ENCODE measurements around the gene CDC25C.
A peak's percentile ranks its signal among the peaks of the same experiment; 100 is the strongest.

CDC25C gene

DNA sequence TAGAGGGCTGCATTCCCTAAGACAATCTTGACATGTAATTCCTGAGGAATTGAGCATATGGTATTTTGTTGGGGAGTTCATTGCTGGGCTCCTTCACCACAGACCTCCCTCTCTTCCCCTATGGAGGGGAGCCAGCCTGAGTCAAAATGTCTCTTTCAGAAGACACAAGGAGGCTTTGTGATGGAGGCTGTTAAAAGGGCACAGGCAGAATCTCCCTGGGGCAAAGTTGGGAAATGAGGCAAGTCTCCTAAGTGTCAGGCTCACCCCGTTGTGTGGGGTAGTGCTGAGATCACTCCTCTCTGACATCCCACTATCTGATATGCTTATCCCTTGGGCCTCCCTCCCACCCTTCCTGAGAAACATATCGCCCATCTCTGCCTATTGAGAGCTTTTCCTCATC lies 87.8 kb downstream of the CDC25C start:
- no peaks in the 10 kb centered on the region for H3K9me3 ChIP-seq (ENCODE audit: control insufficient read depth, low read length)
- no peak overlapping the region for H2BK15ac ChIP-seq (ENCODE audit: low read depth, poor library complexity, severe bottlenecking)
- H3K14ac ChIP-seq (ENCODE audit: low read length in 2 of 2) = no peak overlapping the region
- H3K9ac ChIP-seq (ENCODE audit: low read length) = no peak overlapping the region
- H3K23ac ChIP-seq (ENCODE audit: low read length in 2 of 2) = no peak overlapping the region
- no peak overlapping the region for H2AK5ac ChIP-seq (ENCODE audit: low read length, severe bottlenecking)
- no peak overlapping the region for H3K4me3 ChIP-seq (ENCODE audit: insufficient read depth in 1 of 2, low read depth in 1 of 2, low read length in 2 of 2)
- no peak overlapping the region for H3K4me2 ChIP-seq (ENCODE audit: low read length, poor library complexity, severe bottlenecking)
- 74% methylated on average over 2 of the region's 2 CpGs for WGBS
- H2AFZ ChIP-seq (ENCODE audit: low read depth, low read length) = no peak overlapping the region
- no peak overlapping the region for H2BK12ac ChIP-seq (ENCODE audit: low read length in 2 of 2)
- H3K4me1 ChIP-seq (ENCODE audit: control insufficient read depth, insufficient read depth, low read depth, low read length) = peaks cover 9% of the 10 kb centered on the region
- no peak overlapping the region for H2BK120ac ChIP-seq (ENCODE audit: low read depth, low read length)
- no peaks in the 10 kb centered on the region for H3K79me1 ChIP-seq (replicated peaks; ENCODE audit: low read length, poor library complexity, severe bottlenecking)
- H2BK5ac ChIP-seq (ENCODE audit: low read depth, low read length, poor library complexity, severe bottlenecking) = no peak overlapping the region
- H3K27ac ChIP-seq (ENCODE audit: low read length, poor library complexity, severe bottlenecking) = no peak overlapping the region
- H3K4ac ChIP-seq (ENCODE audit: low read depth in 1 of 2, low read length in 2 of 2) = no peak overlapping the region
- peaks cover 52 to 71% of the 10 kb centered on the region in 2 experiments for H3K27me3 ChIP-seq (ENCODE audit: control insufficient read depth in 1 of 2, insufficient read depth in 1 of 2, low read length in 2 of 2)
- H3K18ac ChIP-seq (ENCODE audit: low read depth in 1 of 2, low read length in 2 of 2) = no peak overlapping the region
- no peak overlapping the region for H4K91ac ChIP-seq (ENCODE audit: low read length)
- no peaks in the 10 kb centered on the region for H3K36me3 ChIP-seq (ENCODE audit: control insufficient read depth in 1 of 2, insufficient read depth in 2 of 2, low read depth in 1 of 2, low read length in 2 of 2)
- H4K8ac ChIP-seq (ENCODE audit: low read length) = no peak overlapping the region
- DNase-seq = no peak

DNA sequence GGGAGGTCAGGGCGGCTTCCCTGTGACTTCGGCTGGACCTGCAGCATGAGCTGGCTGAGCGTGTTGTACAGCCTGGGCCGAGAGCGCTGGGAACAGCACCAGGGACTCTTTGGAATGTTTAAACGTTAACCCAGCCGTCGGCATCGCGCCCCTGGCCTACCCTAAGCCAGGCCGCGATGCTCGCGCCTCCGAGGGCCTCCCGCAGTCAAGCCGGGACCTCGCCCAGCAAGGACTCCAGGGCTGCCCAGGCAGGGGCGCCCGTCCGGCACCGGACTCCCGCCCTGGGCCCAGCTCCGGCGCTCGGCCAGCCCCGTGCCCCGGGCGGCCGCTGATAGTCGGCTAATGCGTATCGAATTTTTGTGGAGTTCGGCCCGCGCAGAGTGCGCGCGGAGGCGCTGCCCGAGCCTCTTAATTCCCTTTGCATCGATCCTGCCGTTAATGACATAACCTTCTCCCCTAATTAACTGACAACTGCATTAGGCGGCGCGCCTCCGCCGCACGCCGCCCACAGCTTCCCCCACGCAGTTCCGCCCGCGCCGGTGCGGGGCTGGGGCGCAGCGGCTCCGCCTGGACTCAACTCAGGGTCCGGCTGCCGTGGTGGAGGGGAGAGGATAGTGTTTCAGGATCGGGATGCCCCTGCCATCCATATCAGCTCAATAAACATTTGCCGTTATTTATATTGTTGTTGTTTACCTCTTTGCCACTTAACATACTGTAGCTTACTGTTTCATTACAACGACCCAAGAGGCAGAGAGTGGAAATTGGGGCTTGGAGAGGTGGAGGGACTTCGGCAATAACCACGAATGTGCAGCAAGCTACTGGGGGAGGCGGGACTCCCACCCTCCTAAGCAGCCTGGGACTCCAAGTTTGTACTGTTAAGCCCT lies 89.7 kb downstream of the CDC25C start:
- H3K79me1 ChIP-seq (replicated peaks; ENCODE audit: low read length, poor library complexity, severe bottlenecking) = no peaks in the 10 kb centered on the region
- H3K36me3 ChIP-seq (ENCODE audit: control insufficient read depth in 1 of 2, insufficient read depth in 2 of 2, low read depth in 1 of 2, low read length in 2 of 2) = no peaks in the 10 kb centered on the region
- H3K23ac ChIP-seq (ENCODE audit: low read length in 2 of 2) = peak overlapping the region in 1 of 2 experiments; percentile 91
- peak overlapping the region in 1 of 2 experiments; percentile 68 for H3K18ac ChIP-seq (ENCODE audit: low read depth in 1 of 2, low read length in 2 of 2)
- peaks cover 9% of the 10 kb centered on the region for H3K4me1 ChIP-seq (ENCODE audit: control insufficient read depth, insufficient read depth, low read depth, low read length)
- H2BK120ac ChIP-seq (ENCODE audit: low read depth, low read length) = no peak overlapping the region
- peak overlapping the region; percentile 49 to 70 for H3K4me3 ChIP-seq (ENCODE audit: insufficient read depth in 1 of 2, low read depth in 1 of 2, low read length in 2 of 2)
- H3K9ac ChIP-seq (ENCODE audit: low read length) = peak overlapping the region; percentile 58
- no peak overlapping the region for H2BK15ac ChIP-seq (ENCODE audit: low read depth, poor library complexity, severe bottlenecking)
- peak overlapping the region in 1 of 2 experiments; percentile 39 for H3K14ac ChIP-seq (ENCODE audit: low read length in 2 of 2)
- H3K9me3 ChIP-seq (ENCODE audit: control insufficient read depth, low read length) = no peaks in the 10 kb centered on the region
- H3K4me2 ChIP-seq (ENCODE audit: low read length, poor library complexity, severe bottlenecking) = peak overlapping the region; percentile 99
- no peak overlapping the region for H4K8ac ChIP-seq (ENCODE audit: low read length)
- no peak overlapping the region for H2AK5ac ChIP-seq (ENCODE audit: low read length, severe bottlenecking)
- no peak overlapping the region for H2BK5ac ChIP-seq (ENCODE audit: low read depth, low read length, poor library complexity, severe bottlenecking)
- H4K91ac ChIP-seq (ENCODE audit: low read length) = peak overlapping the region; percentile 41
- H3K27ac ChIP-seq (ENCODE audit: low read length, poor library complexity, severe bottlenecking) = no peak overlapping the region
- H3K4ac ChIP-seq (ENCODE audit: low read depth in 1 of 2, low read length in 2 of 2) = peak overlapping the region in 1 of 2 experiments; percentile 13
- WGBS = 6% methylated on average over 60 of the region's 67 CpGs
- H3K27me3 ChIP-seq (ENCODE audit: control insufficient read depth in 1 of 2, insufficient read depth in 1 of 2, low read length in 2 of 2) = peaks cover 52 to 80% of the 10 kb centered on the region in 2 experiments
- no peak overlapping the region for H2BK12ac ChIP-seq (ENCODE audit: low read length in 2 of 2)
- peak overlapping the region; percentile 65 for H2AFZ ChIP-seq (ENCODE audit: low read depth, low read length)
- DNase-seq = peak; percentile 12

DNA sequence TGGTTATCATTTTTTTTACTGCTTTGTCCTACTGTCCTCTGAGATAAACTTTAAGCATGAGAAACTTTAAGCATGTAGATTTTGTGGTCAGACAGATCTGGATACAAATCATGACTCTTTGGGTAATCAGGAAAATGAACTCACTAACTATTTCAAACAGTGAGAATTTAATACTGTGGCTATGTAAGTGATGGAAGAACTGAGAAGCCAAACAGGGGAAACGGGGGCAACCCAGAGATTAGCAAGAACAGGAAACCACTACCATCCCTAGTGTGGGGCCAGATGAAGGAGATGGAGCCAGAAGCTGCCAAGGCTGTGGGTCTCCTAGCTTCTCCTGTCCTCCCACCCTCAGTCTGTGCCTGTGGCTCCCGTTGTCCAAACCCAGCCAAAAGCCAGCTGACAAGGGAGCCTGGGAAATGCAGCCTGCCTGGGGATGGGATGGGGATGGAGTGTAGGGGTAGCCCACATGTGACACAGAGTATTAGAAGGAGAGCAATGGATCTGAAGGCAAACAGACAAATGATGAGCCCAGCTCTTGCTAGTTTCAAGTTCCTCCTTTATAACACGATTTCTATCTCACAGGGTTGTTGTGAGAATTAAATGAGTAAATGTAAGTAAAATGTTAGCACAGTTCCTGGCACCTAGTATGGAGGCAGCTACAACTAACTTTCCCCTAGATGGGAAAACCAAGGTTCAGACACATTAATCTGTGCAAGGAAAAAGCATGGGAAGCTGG lies 90.8 kb downstream of the CDC25C start:
- no peaks in the 10 kb centered on the region for H3K79me1 ChIP-seq (replicated peaks; ENCODE audit: low read length, poor library complexity, severe bottlenecking)
- H2BK120ac ChIP-seq (ENCODE audit: low read depth, low read length) = no peak overlapping the region
- no peak overlapping the region for H2BK5ac ChIP-seq (ENCODE audit: low read depth, low read length, poor library complexity, severe bottlenecking)
- no peak overlapping the region for H2BK12ac ChIP-seq (ENCODE audit: low read length in 2 of 2)
- H3K4ac ChIP-seq (ENCODE audit: low read depth in 1 of 2, low read length in 2 of 2) = no peak overlapping the region
- no peak overlapping the region for H3K27ac ChIP-seq (ENCODE audit: low read length, poor library complexity, severe bottlenecking)
- no peak overlapping the region for H3K4me3 ChIP-seq (ENCODE audit: insufficient read depth in 1 of 2, low read depth in 1 of 2, low read length in 2 of 2)
- DNase-seq = no peak
- no peak overlapping the region for H2BK15ac ChIP-seq (ENCODE audit: low read depth, poor library complexity, severe bottlenecking)
- H3K9me3 ChIP-seq (ENCODE audit: control insufficient read depth, low read length) = no peaks in the 10 kb centered on the region
- no peak overlapping the region for H3K18ac ChIP-seq (ENCODE audit: low read depth in 1 of 2, low read length in 2 of 2)
- H2AFZ ChIP-seq (ENCODE audit: low read depth, low read length) = no peak overlapping the region
- no peak overlapping the region for H4K8ac ChIP-seq (ENCODE audit: low read length)
- no peak overlapping the region for H2AK5ac ChIP-seq (ENCODE audit: low read length, severe bottlenecking)
- no peak overlapping the region for H3K4me2 ChIP-seq (ENCODE audit: low read length, poor library complexity, severe bottlenecking)
- H3K36me3 ChIP-seq (ENCODE audit: control insufficient read depth in 1 of 2, insufficient read depth in 2 of 2, low read depth in 1 of 2, low read length in 2 of 2) = no peaks in the 10 kb centered on the region
- no peak overlapping the region for H3K9ac ChIP-seq (ENCODE audit: low read length)
- no peak overlapping the region for H3K14ac ChIP-seq (ENCODE audit: low read length in 2 of 2)
- H3K4me1 ChIP-seq (ENCODE audit: control insufficient read depth, insufficient read depth, low read depth, low read length) = peaks cover 9% of the 10 kb centered on the region
- peaks cover 52 to 86% of the 10 kb centered on the region in 2 experiments for H3K27me3 ChIP-seq (ENCODE audit: control insufficient read depth in 1 of 2, insufficient read depth in 1 of 2, low read length in 2 of 2)
- WGBS = 38% methylated on average over 2 of the region's 3 CpGs
- H4K91ac ChIP-seq (ENCODE audit: low read length) = no peak overlapping the region
- no peak overlapping the region for H3K23ac ChIP-seq (ENCODE audit: low read length in 2 of 2)

DNA sequence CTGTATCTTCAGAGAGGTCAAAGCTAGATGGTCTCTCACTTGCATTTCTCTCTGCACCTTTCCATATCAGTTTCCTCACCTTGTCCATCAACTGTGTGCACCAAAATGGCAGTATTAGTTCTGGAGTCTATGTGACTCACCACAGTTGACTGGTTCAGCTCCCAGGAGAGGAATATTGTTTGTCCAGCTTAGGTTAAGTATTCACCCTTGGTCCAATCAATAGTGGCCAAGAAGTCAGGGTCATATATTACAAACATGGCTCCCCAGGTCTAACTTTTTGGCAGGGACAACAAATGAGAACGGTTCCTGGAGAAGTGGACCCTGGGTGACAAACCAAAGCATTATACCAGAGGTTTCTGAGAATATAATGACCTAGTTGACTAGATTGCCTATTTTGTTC lies 93.6 kb downstream of the CDC25C start:
- Histone ChIP-seq H3K27ac (ENCODE audit: low read length, poor library complexity, severe bottlenecking) (no peak overlapping the region), H3K36me3 (ENCODE audit: control insufficient read depth in 1 of 2, insufficient read depth in 2 of 2, low read depth in 1 of 2, low read length in 2 of 2) (no peaks in the 10 kb centered on the region), H3K18ac (ENCODE audit: low read depth in 1 of 2, low read length in 2 of 2) (no peak overlapping the region), H2BK5ac (ENCODE audit: low read depth, low read length, poor library complexity, severe bottlenecking) (no peak overlapping the region), H4K8ac (ENCODE audit: low read length) (no peak overlapping the region), H3K9me3 (ENCODE audit: control insufficient read depth, low read length) (no peaks in the 10 kb centered on the region), H3K79me1 (replicated peaks; ENCODE audit: low read length, poor library complexity, severe bottlenecking) (no peaks in the 10 kb centered on the region), H2BK15ac (ENCODE audit: low read depth, poor library complexity, severe bottlenecking) (no peak overlapping the region), H3K4ac (ENCODE audit: low read depth in 1 of 2, low read length in 2 of 2) (no peak overlapping the region), H3K23ac (ENCODE audit: low read length in 2 of 2) (no peak overlapping the region), H2BK120ac (ENCODE audit: low read depth, low read length) (no peak overlapping the region), H3K27me3 (ENCODE audit: control insufficient read depth in 1 of 2, insufficient read depth in 1 of 2, low read length in 2 of 2) (peaks cover 37 to 80% of the 10 kb centered on the region in 2 experiments), H3K4me3 (ENCODE audit: insufficient read depth in 1 of 2, low read depth in 1 of 2, low read length in 2 of 2) (no peak overlapping the region), H3K4me2 (ENCODE audit: low read length, poor library complexity, severe bottlenecking) (no peak overlapping the region), H3K4me1 (ENCODE audit: control insufficient read depth, insufficient read depth, low read depth, low read length) (peaks cover 9% of the 10 kb centered on the region), H2AK5ac (ENCODE audit: low read length, severe bottlenecking) (no peak overlapping the region), H3K14ac (ENCODE audit: low read length in 2 of 2) (no peak overlapping the region), H2BK12ac (ENCODE audit: low read length in 2 of 2) (no peak overlapping the region), H3K9ac (ENCODE audit: low read length) (no peak overlapping the region), H2AFZ (ENCODE audit: low read depth, low read length) (no peak overlapping the region), H4K91ac (ENCODE audit: low read length) (no peak overlapping the region)
- 82% methylated on average over 1 of the region's 1 CpG for WGBS
- DNase-seq = no peak

Measured in mesenchymal stem cell (in vitro differentiated cells and primary cell).